H1 (cell line): Measurements from ENCODE around the gene POMZP3.
"Not testable (repeated sequence)": the region's sequence is repeated elsewhere in the genome, so short reads cannot be mapped to it uniquely, and the experiment has no call there.

Experiments
- ATF2 ChIP-seq: IDR thresholded peaks from 2 replicates; pipeline ENCODE4 v1.6.1; 2012; ENCODE audit warnings: low read length, inconsistent platforms
- BACH1 ChIP-seq: IDR thresholded peaks from 2 replicates; pipeline ENCODE4 v1.6.1; 2012; ENCODE audit warnings: low read length, improper control_type of control experiment
- CHD2 ChIP-seq: IDR thresholded peaks from 2 replicates; pipeline ENCODE4 v1.6.1; 2012; ENCODE audit warnings: low read length, improper control_type of control experiment
- CREB1 ChIP-seq: IDR thresholded peaks from 2 replicates; pipeline ENCODE4 v1.6.1; 2012; ENCODE audit warnings: inconsistent platforms
- EZH2 ChIP-seq: fragments of 200-600 bp; sonication (generic); IDR thresholded peaks from 2 replicates; pipeline ENCODE4 v1.7.1; 2012; ENCODE audit warnings: low read depth, mild to moderate bottlenecking, moderate library complexity, low read length, inconsistent platforms; ENCODE audit not compliant: severe bottlenecking
- MAFK ChIP-seq: IDR thresholded peaks from 2 replicates; pipeline ENCODE4 v1.6.1; 2012; ENCODE audit warnings: low read depth, mild to moderate bottlenecking, improper control_type of control experiment, low read length
- NRF1 ChIP-seq: IDR thresholded peaks from 2 replicates; pipeline ENCODE4 v1.6.1; 2011; ENCODE audit warnings: mild to moderate bottlenecking, low read depth, low read length, improper control_type of control experiment
- POLR2A ChIP-seq, 2 experiments: IDR thresholded peaks; 1 replicate in 1 of 2; 2 replicates in 1 of 2; pipeline ENCODE4 v1.6.1; 2011; ENCODE audit warnings: low read depth in 2 of 2, low read length in 2 of 2, mild to moderate bottlenecking in 2 of 2; ENCODE audit errors: control extremely low read depth in 1 of 2
- POLR2AphosphoS5 ChIP-seq: IDR thresholded peaks from 2 replicates; pipeline ENCODE4 v1.6.1; 2011; ENCODE audit warnings: low read depth, low read length
- RAD21 ChIP-seq, 2 experiments: IDR thresholded peaks in 1 of 2; conservative IDR thresholded peaks in 1 of 2; 2 replicates each; pipeline ENCODE4 v1.6.1; 2011; ENCODE audit warnings: low read depth in 2 of 2, low read length in 2 of 2, improper control_type of control experiment in 1 of 2, inconsistent platforms in 1 of 2, mild to moderate bottlenecking in 1 of 2, moderate library complexity in 1 of 2
- TAF1 ChIP-seq: IDR thresholded peaks from 2 replicates; pipeline ENCODE4 v1.6.1; 2011; ENCODE audit warnings: mild to moderate bottlenecking, low read depth, low read length
- TCF12 ChIP-seq: IDR thresholded peaks from 2 replicates; pipeline ENCODE4 v1.6.1; 2011; ENCODE audit warnings: low read depth, mild to moderate bottlenecking, low read length
- USF2 ChIP-seq: IDR thresholded peaks from 2 replicates; pipeline ENCODE4 v1.6.1; 2011; ENCODE audit warnings: low read length, improper control_type of control experiment
- TF ChIP-seq, protein P1 (sequence below), 3 experiments: IDR thresholded peaks; 1 replicate in 2 of 3; 2 replicates in 1 of 3; pipeline versions ENCODE4 v1.5.1 to v1.6.1; 2011; ENCODE audit warnings: low read length in 3 of 3, mild to moderate bottlenecking in 3 of 3, inconsistent platforms in 2 of 3, low read depth in 1 of 3, moderate library complexity in 1 of 3; ENCODE audit not compliant: insufficient read depth in 1 of 3; ENCODE audit errors: control extremely low read depth in 1 of 3

DNA sequence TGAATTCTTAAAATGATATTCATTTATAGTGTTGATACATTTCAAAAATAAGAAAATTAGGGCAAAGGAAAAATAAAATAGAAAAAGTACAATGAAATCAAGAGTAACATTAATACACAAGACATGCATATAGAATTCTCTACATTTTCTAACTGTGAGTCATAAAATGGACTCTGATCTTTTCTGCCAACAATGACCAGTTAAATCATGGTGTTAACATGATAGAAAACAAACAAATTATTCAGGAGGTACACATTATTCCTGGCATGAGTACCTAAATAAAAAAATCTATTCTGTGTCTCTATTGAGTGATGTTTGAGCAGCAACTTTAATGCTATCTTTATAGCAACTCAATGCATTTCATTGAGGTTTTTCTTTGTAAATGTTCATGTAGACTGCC is 58.3 kb downstream of the POMZP3 start:
- TF ChIP-seq TCF12; BACH1; CHD2; NRF1; MAFK; POLR2A (IDR thresholded peaks at IDR 0.05; ENCODE audit: control extremely low read depth in 1 of 2, low read depth in 2 of 2, low read length in 2 of 2); RAD21 (IDR thresholded peaks at IDR 0.05 in 1 of 2, conservative IDR thresholded peaks at IDR 0.05 in 1 of 2; ENCODE audit: low read depth in 2 of 2, low read length in 2 of 2); ATF2; POLR2AphosphoS5; CREB1; TAF1; EZH2; USF2: not testable (repeated sequence)
- TF ChIP-seq, protein P1, sequence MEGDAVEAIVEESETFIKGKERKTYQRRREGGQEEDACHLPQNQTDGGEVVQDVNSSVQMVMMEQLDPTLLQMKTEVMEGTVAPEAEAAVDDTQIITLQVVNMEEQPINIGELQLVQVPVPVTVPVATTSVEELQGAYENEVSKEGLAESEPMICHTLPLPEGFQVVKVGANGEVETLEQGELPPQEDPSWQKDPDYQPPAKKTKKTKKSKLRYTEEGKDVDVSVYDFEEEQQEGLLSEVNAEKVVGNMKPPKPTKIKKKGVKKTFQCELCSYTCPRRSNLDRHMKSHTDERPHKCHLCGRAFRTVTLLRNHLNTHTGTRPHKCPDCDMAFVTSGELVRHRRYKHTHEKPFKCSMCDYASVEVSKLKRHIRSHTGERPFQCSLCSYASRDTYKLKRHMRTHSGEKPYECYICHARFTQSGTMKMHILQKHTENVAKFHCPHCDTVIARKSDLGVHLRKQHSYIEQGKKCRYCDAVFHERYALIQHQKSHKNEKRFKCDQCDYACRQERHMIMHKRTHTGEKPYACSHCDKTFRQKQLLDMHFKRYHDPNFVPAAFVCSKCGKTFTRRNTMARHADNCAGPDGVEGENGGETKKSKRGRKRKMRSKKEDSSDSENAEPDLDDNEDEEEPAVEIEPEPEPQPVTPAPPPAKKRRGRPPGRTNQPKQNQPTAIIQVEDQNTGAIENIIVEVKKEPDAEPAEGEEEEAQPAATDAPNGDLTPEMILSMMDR (IDR thresholded peaks at IDR 0.05; ENCODE audit: control extremely low read depth in 1 of 3, insufficient read depth in 1 of 3, low read depth in 1 of 3, low read length in 3 of 3) = not testable (repeated sequence)
